Thoracic aorta endothelial cell (primary cell): ENCODE data around the gene RBM26. TPM values are rescaled to one million over a fixed set of nuclear protein-coding genes. Genes with fewer than 3 reads are reported as not detected.

Experiments
- small RNA-seq: library from RNA; depleted of rRNA; stranded (forward); fragments of <200 nt; gene quantifications from one replicate; pipeline ENCODE3, GENCODE V24; 2012
- total RNA-seq: library from RNA; depleted of rRNA; stranded (reverse); fragments of >200 nt; gene quantifications from 2 replicates; pipeline ENCODE4 v1.2.3, GENCODE V29; 2012

The RBM26 gene, protein sequence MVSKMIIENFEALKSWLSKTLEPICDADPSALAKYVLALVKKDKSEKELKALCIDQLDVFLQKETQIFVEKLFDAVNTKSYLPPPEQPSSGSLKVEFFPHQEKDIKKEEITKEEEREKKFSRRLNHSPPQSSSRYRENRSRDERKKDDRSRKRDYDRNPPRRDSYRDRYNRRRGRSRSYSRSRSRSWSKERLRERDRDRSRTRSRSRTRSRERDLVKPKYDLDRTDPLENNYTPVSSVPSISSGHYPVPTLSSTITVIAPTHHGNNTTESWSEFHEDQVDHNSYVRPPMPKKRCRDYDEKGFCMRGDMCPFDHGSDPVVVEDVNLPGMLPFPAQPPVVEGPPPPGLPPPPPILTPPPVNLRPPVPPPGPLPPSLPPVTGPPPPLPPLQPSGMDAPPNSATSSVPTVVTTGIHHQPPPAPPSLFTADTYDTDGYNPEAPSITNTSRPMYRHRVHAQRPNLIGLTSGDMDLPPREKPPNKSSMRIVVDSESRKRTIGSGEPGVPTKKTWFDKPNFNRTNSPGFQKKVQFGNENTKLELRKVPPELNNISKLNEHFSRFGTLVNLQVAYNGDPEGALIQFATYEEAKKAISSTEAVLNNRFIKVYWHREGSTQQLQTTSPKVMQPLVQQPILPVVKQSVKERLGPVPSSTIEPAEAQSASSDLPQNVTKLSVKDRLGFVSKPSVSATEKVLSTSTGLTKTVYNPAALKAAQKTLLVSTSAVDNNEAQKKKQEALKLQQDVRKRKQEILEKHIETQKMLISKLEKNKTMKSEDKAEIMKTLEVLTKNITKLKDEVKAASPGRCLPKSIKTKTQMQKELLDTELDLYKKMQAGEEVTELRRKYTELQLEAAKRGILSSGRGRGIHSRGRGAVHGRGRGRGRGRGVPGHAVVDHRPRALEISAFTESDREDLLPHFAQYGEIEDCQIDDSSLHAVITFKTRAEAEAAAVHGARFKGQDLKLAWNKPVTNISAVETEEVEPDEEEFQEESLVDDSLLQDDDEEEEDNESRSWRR
- total RNA-seq, result 66.9 and 67.3 TPM in 2 replicates

GRCh38 chr13:79405831-79406596 is at the start of gene RBM26:
Gene RBM26, minus strand, starts transcription at chr13:79406255. Its CDS starts 481 bp downstream, at chr13:79405774.

Small RNA genes lying within 50 kb of the gene (small RNA-seq; reads per million reads assigned to genes)
- not detected for gene RNA5SP33

Other genes starting within 250 kb of the RBM26 start
- 21.7 and 25.5 TPM in 2 replicates for gene NDFIP2, start 74.9 kb upstream of the RBM26 start, total RNA-seq